ENCODE results near the gene CDYL2.

CDYL2 gene

DNA sequence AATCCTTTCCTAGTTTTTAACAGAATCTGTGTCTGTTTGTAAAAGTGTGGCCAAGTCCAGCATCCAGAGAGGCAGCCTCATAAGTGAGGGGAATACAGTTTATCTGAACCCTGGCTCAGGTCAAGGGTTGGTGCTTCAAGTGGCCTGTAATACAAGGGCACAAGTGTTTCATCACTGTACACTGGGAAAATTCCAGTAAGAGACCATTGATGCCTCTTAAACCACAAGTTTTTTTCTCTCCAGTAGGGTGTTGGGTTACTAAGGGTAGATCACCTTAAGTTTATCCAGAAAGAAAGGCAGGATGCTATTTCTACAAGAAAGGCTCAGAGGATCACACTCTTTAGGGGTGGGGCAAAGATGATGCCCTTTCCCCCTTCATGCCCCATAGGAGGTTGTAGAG is 96.7 kb downstream of the CDYL2 start:
- DNase-seq (ENCODE audit: low read depth in 2 of 2, low spot score in 1 of 2), result no peak

DNA sequence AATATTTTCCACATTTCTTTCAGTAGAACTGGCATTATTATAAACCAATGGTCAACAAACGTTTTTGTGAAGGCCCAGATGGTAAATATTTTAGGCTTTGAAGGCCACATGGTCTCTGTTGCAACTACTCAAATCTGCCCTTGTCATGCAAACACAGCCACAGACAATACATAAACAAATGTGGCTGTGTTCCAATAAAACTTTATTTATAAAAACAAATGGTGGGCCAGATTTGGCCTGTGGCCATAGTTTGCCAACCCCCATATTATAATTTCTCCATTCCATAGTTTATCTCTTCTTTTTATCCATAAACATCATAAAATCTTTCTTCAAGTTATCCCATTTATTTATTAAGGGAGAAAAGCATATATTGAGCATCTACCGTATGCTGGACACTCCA is 98.8 kb downstream of the CDYL2 start:
- no peak for DNase-seq (ENCODE audit: low read depth in 2 of 2, low spot score in 1 of 2)

DNA sequence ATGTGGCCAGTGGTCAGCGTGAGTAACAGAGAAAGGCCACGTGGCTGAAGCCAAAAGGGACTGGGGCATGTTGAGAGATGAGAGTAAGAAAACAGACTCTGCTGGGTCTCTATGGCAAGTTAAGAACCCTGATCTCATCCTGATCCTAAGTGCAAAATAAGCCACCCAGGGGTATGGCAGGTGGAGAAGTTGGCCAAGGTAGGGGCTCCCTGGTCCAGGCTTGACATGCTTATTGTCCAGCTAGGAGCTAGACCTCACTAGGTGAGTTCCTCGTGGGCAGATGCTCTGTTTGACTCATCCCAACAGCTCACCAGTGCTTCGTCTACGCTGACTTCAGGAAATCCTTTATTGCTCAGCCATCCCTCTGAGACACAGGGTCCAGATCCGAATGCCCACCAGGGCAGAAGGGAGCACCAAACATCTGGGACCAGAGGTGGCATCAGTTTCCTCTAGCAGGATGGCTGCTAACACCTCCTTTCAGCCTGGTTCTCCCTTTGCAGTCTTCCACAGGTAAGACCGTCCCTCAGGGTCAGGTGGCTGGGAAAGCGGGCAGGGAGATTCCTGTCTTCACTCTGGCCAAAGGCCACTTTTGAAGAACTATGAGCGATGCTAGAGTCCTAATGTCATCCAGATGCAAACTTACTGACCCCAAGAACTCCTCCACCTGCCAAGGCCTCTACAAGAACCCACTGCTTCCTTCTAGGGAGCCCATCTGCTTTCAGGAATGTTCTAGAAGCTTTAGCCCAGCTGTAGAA is 99.5 kb downstream of the CDYL2 start:
- no peak for DNase-seq (ENCODE audit: low read depth in 2 of 2, low spot score in 1 of 2)

DNA sequence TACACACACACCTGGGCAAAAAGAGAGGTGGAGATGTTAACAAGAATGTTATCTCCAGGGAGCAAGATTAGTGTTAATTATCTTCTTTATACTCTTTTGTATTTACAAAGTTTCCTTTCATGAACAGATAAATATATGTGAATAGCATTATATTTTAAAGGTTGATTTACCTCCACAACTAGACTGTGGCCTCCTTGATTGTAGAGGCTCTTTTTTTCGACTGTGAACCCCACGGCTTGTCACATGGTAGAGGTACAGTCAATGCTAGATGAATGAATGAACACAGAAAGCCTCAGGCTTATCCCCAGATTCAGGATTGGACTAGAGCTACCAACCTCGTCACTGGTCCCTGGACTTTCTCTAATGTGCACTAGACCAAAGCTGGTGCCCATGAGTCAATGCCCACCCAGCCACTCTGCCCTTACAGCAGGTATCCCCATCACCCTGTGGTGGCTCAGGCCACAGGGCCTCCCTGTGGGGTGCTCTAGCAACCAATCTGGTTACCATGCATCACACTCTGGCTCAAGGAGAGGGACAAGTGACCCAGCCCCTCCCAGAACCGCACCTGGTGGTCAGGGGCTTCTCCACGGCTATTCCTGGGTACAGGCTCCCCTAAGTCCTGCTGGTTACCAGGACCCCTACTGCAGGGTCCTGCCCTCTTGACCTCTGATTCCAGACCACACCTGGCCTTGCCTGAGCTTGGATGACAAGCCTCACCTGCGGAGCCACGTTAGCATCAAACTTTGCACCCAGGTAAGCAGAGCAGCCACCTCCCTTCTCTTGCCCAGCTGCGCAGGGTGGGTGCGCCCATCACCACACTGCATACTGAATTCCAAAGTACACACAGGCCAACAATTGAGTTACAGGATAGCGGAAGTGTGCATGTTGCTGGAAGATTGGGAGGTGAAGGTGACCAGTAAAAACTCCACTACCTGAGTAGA is 101.0 kb downstream of the CDYL2 start:
- DNase-seq (ENCODE audit: low read depth in 2 of 2, low spot score in 1 of 2), result no peak

DNA sequence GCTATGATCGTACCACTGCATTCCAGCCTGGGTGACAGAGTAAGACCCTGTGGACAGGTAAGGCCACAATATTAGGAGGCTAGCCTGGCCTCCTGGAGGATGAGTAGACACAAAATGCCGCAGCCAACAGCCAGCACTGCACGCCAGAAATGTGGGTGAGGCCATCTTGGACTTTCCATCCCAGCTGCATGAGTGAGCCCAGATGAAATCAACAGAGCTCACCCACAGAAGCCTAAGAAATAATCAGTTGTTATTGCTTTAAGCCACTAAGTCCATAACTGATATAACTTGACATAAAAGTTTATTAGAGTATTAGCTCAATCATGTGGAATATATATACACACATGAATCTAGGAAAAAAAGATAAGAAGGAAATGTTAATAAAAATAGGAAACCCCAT is 101.7 kb downstream of the CDYL2 start:
- DNase-seq (ENCODE audit: low read depth in 2 of 2, low spot score in 1 of 2), result no peak

DNA sequence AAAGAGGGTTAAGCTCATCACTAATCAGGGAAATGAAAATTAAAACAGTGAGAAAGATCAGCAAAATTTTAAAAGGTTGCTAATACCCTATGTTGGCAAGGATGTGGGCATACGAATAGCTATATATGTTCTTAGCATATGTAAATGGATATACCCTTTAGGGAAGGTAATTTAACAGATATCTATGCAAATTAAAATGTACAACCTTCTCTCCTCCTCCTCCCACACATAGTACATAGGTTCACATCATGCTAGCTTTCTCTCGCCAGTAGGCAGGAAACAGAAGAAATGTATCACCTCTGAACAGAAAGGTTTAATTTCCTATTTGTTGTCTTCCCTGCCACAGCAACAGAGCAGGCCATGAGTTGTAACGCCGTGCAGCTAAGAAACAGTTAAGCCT is 103.8 kb downstream of the CDYL2 start:
- DNase-seq (ENCODE audit: low read depth in 2 of 2, low spot score in 1 of 2), result no peak

DNA sequence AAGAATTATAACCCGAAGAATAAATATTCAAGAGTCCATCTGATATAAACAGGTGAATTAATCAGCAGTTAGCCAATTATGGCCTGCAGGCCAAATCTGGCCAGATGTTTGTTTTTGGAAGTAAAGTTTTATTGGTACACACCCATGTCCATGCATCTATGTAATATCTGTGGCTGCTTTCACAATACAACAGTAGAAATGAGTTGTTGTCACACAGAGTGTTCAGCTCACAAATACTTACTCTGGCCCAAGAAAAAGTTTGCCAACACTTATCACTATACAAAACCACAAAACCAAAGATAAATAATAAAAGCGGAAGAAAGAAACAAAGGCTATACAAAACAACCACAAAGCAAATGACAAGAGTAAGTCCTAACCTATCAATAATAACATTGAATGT is 109.4 kb downstream of the CDYL2 start:
- DNase-seq (ENCODE audit: low read depth in 2 of 2, low spot score in 1 of 2), result no peak

DNA sequence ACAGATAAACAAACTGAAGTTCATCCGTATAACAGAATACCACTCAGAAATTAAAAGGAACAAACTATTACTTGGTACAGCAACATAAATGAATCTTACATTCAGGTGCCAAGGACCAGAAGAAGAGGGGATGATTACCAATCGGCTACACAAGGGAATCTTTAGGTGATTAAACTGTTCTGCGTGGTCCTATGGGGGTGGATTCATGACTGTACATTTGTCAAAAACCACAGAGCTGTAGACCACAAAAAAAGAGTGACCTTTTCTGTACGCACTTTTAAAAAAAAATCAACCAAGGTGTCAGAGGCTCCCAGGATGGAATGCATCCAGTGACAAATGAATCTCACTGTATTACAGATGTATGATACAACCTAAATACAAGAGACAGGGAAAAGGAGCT is 110.8 kb downstream of the CDYL2 start:
- no peak for DNase-seq (ENCODE audit: low read depth in 2 of 2, low spot score in 1 of 2)

DNA sequence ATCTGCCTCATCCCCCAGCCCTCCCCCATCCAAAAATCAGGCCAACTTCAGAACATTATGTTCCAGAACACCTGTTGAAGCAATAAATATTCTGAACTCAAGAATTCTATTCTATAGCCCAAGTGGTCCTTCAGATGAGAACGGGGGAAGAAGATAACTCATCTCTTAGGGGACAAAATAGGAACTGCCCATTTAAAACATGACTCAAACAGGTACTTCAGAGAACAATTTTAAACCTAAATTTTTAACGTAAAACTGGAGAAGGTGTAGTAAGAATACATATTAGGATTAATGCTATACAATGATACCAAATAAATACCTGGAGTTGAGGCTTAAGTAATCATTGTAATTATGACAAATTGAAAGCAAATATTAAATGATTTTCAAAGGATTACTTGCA is 112.1 kb downstream of the CDYL2 start:
- no peak for DNase-seq (ENCODE audit: low read depth in 2 of 2, low spot score in 1 of 2)

DNA sequence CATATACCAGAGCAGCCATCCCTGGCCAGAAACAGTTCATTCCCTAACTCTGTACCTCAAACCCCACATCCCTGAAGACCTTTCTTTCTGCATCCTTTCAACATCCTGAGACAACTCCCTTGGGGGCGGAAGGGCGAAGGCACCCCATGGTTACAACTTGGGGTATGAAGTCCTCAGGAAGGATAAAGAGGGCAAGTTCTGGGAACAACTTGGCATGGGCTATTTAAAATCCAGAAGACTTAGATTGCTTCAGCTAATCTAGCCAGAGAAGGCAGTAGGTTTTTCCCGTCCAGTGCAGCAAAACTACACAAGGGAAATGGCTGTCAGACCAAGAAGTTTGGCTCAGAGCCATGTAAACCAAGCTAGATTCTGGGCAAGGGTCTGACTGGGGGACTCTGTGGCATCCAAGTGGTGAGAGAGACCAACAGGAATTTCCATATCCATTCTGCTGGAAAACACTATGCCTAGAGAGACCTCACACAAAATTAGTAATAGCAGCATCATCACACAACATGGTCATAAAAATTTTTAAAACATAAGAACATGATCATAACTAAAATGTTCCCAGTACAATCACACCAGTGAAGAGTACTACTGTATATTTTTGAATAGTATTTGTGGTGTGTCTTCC is 113.2 kb downstream of the CDYL2 start:
- DNase-seq (ENCODE audit: low read depth in 2 of 2, low spot score in 1 of 2), result no peak

DNA sequence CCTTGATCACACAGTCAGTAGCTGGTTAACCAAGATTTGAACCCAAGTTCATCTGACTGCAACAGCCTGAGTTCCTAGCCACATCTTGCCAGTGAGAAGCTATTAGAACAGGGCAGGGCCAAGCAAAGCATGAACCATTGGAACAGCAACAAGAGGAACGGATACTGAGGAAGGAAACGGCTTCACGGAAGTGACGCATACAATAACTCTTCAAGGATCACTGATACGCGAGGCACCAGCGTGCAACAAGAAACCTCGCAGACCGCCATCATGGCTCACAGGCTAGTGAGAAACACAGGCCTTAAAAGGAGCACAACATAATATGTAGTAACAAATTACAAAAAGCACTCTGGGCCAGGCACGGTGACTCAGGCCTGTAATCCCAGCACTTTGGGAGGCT is 114.9 kb downstream of the CDYL2 start:
- no peak for DNase-seq (ENCODE audit: low read depth in 2 of 2, low spot score in 1 of 2)

DNA sequence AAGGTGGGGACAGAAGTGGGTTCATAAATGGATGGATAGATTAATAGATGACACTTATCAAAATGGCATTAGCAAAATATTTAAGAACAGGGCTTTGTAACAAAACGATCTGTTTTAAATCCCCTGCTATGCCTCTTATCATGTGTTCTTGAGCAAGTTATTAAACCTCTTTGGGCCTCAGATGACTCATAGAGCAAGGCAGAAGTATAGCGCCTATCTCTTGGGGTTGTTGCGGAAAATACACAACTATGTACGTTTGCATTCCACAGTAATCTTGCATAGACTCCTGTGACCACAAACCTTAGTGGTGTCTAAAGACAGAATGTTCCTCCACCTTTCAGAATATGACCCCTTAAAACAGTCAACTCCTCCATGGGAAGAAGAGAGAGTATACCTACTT is 116.8 kb downstream of the CDYL2 start:
- DNase-seq (ENCODE audit: low read depth in 2 of 2, low spot score in 1 of 2), result no peak

DNA sequence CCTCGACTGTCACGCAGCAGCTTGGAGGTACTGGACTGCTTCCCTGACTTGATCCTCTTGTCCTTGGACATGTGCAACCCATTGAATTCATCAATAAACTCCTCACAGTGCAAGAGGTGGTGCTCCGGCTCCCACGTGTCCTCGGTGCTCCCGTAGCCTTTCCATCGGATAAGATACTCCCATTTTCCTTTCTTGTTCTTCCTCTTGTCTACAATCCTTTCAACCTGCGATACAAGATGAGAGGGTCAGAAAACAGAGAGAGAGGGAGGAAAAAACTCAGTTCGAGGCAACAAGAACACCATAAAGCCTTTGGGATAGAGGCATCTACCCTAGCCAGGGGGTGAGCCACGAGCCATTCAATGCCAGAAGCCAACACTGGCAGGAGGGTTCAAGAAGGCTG is 119.5 kb downstream of the CDYL2 start:
- DNase-seq (ENCODE audit: low read depth in 2 of 2, low spot score in 1 of 2), result no peak

DNA sequence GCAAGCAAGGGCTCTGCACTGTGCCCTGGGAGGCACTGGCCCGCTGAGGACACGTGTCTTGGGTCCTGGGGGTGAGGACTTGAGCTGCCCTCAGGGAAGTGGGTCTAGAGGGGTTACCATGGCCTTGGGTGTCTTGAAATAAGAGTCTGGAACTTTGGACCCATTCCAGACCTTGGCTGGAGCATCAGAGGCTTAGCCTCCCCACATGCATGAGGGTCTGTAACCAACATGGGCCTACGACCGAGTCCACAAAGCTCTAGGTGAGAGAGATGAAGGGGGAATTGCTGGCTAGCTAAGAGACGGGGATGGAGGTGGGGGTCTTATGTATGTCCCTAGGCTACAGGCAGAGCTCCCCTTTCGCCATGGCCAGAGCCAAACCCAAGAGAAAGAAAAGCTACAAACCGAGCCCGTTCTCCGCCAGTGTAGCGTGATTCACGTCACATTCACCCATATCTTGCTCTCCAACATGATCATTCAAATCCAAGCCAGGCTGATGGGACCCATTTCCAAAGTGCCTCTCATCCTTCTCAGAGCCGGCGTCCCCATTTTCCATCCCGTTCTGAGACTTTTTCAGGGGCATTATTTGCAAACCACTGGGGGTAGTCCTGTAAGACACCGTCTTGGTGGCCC is 120.1 kb downstream of the CDYL2 start:
- DNase-seq (ENCODE audit: low read depth in 2 of 2, low spot score in 1 of 2), result no peak

DNA sequence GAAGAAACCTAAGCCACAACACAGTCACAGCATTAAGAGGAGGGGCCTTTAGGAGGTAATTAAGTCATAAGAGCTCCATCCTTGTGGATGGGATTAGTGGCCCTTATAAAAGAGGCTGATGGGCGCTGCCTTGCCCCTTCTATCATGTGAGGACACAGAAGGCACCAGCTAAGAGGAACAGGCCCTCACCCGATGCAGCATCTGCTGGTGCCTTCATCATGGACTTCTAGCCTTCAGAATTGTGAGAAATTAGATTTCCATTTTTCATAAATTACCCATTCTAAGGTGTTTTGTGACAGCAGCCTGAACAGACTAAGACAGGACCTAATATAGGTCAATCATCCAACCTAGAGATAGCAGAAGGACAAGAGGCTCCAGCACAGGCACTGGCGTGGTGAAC is 120.8 kb downstream of the CDYL2 start:
- DNase-seq (ENCODE audit: low read depth in 2 of 2, low spot score in 1 of 2), result no peak

DNA sequence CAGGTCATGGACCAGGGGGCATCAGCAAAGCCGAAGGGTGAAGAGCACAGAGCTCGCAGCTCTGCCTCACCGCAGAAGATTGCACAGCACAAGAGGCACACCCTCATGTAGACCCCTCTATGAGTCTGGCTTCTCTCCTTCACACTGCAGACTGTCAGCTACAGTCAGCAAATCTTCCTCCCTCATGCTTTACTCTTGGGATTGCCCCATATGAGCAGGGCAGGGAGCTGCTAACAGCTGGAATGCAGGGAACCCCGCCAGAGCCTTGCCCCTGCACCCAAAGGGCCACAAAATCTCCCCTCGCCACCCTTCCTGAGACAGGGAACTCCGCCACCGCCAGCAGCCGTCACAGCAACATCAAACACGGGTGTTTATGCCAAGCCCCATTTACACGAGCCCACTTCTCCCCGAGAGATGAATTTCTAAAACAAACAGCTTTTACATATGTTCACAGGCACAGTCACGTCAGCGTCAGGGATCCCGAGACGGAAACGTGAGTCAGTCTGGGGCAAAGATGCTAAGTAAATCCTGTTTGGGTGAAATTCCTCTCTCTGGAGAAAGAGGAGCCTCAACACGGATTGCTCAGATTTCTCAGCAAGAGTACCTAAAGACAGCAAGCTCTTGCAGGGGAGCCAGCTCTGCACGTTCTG is 121.9 kb downstream of the CDYL2 start:
- DNase-seq (ENCODE audit: low read depth in 2 of 2, low spot score in 1 of 2), result no peak

DNA sequence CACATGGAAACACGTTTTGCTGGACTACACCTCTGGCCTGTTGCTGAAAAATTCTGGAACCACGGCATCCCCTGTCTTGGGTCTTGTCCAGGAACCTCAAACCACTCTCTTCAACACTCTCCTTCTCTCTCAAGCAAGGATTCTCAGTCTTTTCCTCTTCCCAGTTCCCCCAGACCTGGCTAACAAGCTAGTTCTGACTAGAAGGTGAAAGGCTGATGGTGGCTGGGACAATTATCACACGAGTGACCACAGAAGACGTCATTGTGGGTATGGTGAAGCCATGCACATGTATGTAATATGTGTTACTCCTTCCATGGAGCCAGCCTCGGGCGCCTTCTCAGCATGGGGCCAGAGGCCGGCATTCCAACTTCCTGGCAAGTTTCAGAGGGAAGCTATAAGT is 123.0 kb downstream of the CDYL2 start:
- no peak for DNase-seq (ENCODE audit: low read depth in 2 of 2, low spot score in 1 of 2)

DNA sequence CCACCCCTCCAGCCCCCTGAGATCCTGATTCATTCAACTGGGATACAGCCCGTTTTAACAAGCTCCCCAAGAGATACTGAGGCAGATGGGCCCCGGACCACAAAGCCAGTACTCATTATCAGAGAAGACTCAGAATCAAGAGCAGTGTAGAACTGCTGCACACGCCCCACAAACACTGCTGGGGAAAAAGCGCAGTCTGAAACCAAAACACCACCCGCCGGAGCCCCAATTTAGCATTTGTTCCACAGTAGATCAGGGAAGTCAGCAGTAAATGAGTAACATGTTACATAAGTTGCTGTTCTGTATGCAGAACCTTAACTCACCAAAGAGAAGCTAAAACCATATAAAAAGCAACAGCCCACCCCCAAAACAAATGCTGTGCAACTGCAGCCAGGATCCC is 123.6 kb downstream of the CDYL2 start:
- DNase-seq (ENCODE audit: low read depth in 2 of 2, low spot score in 1 of 2), result no peak

DNA sequence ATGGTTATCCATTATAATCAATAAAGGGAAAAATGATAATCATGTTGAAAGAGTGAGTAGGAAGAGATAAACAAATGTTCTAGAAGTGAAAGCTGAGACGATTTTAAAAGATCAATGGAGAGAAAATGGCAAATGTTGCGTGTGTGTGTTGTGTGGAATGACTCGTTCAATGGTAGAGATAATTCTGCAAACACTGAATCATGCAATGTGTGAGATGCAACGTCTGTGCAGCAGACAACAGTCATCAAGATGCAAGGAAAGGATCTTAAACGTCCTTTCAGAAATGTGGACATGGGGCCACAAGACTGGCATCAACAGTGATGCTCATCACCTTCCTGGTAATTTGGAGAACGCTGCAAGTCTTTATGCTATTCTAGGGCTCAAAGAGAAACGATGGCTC is 124.4 kb downstream of the CDYL2 start:
- DNase-seq (ENCODE audit: low read depth in 2 of 2, low spot score in 1 of 2), result no peak

DNA sequence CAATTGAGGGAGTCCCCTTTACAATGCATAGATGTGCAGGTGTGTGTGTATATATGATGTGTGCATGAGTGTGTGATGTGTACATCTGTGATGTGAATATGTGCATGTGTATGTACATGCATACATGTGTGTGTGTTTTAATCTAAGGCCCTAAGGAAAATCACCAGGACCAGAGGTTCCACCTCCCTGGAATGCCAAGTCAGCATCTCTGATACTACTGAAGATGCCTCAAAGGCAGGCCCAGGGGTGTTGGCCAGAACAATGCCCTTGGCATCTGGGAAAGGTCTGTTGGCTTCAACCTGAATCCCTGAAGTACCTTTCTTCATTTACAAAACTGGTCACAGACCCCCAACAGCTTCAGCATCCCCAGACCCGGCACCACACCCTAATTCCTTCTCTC is 129.5 kb downstream of the CDYL2 start:
- no peak for DNase-seq (ENCODE audit: low read depth in 2 of 2, low spot score in 1 of 2)

DNA sequence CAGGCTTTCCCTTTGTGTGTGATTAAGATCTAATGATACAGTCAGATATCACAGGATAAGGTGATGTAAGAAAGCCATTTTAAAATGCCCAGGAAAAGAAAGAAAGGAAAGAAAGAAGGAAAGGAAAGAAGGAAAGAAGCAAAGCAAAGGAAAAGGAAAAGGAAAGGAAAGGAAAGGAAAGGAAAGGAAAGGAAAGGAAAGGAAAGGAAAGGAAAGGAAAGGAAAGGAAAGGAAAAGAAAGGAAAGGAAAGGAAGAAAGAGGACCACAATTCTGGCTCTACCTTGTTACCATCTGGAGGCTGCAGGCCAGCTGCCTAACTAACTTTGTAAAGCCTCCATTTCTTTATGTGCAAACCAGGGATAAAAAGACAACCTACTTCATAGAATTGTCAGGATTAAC is 132.0 kb downstream of the CDYL2 start:
- DNase-seq (ENCODE audit: low read depth in 2 of 2, low spot score in 1 of 2), result no peak

Data from stimulated activated CD8-positive, alpha-beta memory T cell treated with anti-CD3 and anti-CD28 coated beads, Interleukin-4, amount 100 ng/mL, for 1 hour (primary cell).